Stimulated activated CD4-positive, alpha-beta T cell treated with anti-CD3 and anti-CD28 coated beads, TNF-alpha, amount 100 ng/mL, for 24 hours (primary cell): ENCODE data around the gene STOX2.

Experiments
- DNase-seq, 3 experiments: peaks; one replicate each; pipeline ENCODE4 v3.0.0-alpha.2; 2020; ENCODE audit warnings: low read depth in 3 of 3

STOX2 gene

DNA sequence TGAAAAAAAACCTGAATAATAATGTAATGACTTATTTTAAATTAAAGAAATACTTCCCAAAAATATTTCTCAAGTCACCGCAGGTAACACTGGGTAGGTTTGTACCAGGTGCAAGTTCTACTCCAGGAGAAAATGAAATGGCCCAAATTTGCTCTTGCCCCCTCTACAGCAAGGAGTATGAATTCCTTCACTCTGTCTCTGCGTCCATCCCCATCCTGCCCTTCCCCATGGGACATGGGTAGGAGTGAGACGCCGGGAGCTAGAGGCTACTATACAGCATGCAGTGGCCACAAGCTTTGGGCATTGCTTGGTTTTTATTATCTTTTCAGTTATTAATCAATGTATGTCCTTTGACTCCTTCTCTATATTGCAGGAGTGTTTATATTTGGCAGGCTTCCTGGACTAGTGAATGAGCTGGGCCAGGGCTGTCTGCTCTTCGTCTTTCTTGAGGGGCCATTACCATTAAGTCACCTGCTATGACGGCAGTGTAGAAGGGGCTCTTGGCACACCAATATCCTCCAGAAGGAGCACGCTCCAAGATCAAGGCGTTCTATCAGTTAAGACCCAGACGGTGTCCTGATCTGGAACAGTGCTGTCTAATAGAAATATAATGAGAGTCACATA lies 162.9 kb downstream of the STOX2 start:
- no peak for DNase-seq
